ENCODE results near the gene CACNB2. TPM values are rescaled to one million over a fixed set of nuclear protein-coding genes. Genes with fewer than 3 reads are reported as not detected.

The CACNB2 gene
- total and polyA plus RNA-seq, 10 of the 15 experiments (the other 5 are each of a cell fraction or from before 2014, with no cell fraction given): 0.62 to 8.1 (median 1.2) TPM

DNA sequence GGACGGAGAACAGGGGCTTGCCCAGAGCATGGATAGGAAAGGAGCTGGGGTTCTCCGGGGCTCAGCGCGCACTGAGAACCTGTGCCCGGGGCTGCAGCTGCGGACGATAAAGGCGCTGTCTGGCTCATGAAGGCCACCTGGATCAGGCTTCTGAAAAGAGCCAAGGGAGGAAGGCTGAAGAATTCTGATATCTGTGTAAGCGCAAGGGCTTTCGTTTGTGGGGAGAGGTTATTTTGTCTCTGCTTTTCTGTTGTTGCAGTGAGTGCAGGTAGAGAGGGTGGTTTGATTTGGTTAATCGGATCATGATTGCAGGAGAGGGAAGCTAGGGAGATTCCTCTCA lies 260.7 kb downstream of the CACNB2 start:
- Histone ChIP-seq H2AFZ (ENCODE audit: control insufficient read depth, low read depth, low read length) (no peak overlapping the region), H3K9ac (ENCODE audit: control insufficient read depth, insufficient read depth, low read length) (no peak overlapping the region)
- CTCF ChIA-PET: interaction anchor here (0.7 to 5.2 kb wide), 17 partner anchors 12 to 88 kb away, joined by 3 to 48 read pairs (median 5); no protein-coding TSS in a partner anchor

More for the DNA sequence above, 260.7 kb downstream of the CACNB2 start:
- in situ Hi-C loops (cut with MboI): no loop called here
- Histone ChIP-seq H4K20me1 (ENCODE audit: control insufficient read depth, insufficient read depth) (no peaks in the 10 kb centered on the region), H3K9me3 (replicated peaks; ENCODE audit: control insufficient read depth, insufficient read depth, low read length) (no peaks in the 10 kb centered on the region), H3K4me1 (ENCODE audit: control insufficient read depth, insufficient read depth, low read length) (no peaks in the 10 kb centered on the region), H3K36me3 (ENCODE audit: control insufficient read depth in 2 of 2, insufficient read depth in 2 of 2, low read length in 1 of 2) (no peaks in the 10 kb centered on the region), H3K79me2 (ENCODE audit: control insufficient read depth, insufficient read depth, low read length) (no peaks in the 10 kb centered on the region), H3K4me2 (ENCODE audit: control insufficient read depth, insufficient read depth) (no peak overlapping the region), H3K27ac (ENCODE audit: control insufficient read depth, insufficient read depth) (no peak overlapping the region), H3K27me3 (replicated peaks in 1 of 2; ENCODE audit: control insufficient read depth in 2 of 2, insufficient read depth in 2 of 2, low read length in 1 of 2) (no peaks in the 10 kb centered on the region), H3K4me3 (no peak overlapping the region)
- FAIRE-seq: no peak
- ChIA-PET RAD21 (ENCODE audit: unreplicated experiment) (interaction anchor here (0.6 to 6.4 kb wide), 23 partner anchors 9 to 258 kb away, joined by 3 to 103 read pairs (median 6); partner anchors contain the start of gene ARL5B), POLR2A (interaction anchor here (0.8 to 4.7 kb wide), 17 partner anchors 9 to 257 kb away, joined by 3 to 63 read pairs (median 4); no protein-coding TSS in a partner anchor), SMC1A (ENCODE audit: uncharacterized antibody, unreplicated experiment) (interaction anchor here (0.9 to 7.6 kb wide), 20 partner anchors 9 to 257 kb away, joined by 3 to 160 read pairs (median 6); no protein-coding TSS in a partner anchor)
- TSS peak; percentile 52 for BruUV-seq (replicated peaks)
- ATAC-seq: peak; percentile 33
- 16% methylated on average over 11 of the region's 11 CpGs for WGBS (ENCODE audit: insufficient coverage, insufficient replicate concordance, low lambda C conversion rate, missing lambda C conversion rate)
- TF ChIP-seq, protein P1, sequence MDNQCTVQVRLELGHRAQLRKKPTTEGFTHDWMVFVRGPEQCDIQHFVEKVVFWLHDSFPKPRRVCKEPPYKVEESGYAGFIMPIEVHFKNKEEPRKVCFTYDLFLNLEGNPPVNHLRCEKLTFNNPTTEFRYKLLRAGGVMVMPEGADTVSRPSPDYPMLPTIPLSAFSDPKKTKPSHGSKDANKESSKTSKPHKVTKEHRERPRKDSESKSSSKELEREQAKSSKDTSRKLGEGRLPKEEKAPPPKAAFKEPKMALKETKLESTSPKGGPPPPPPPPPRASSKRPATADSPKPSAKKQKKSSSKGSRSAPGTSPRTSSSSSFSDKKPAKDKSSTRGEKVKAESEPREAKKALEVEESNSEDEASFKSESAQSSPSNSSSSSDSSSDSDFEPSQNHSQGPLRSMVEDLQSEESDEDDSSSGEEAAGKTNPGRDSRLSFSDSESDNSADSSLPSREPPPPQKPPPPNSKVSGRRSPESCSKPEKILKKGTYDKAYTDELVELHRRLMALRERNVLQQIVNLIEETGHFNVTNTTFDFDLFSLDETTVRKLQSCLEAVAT (IDR thresholded peaks at IDR 0.05): 0 out of 2 replicates have a peak, but pooled peaks have one; percentile 76
- TF ChIP-seq SREBF2 (IDR thresholded peaks at IDR 0.05; ENCODE audit: low read length): no peak
- peak; percentile 53; the same call in 1 of the 2 replicates for TF ChIP-seq LARP7 (IDR thresholded peaks at IDR 0.05)
- intact Hi-C loops (cut with micrococcal nuclease; ENCODE audit: unreplicated experiment): loop anchor here (2.0 to 5.0 kb wide), 3 partner anchors 56 to 258 kb away; partner anchors contain the start of gene ARL5B
- DNase-seq (ENCODE audit: low read depth, low spot score): no peak

All from GM12878 (cell line).